GM19468 (cell line): ENCODE data around the gene ARMC9.
"Not testable (repeated sequence)": the region's sequence is repeated elsewhere in the genome, so short reads cannot be mapped to it uniquely, and the experiment has no call there.

Experiments
- ATAC-seq: cut with Tn5 transposase; IDR thresholded peaks from one replicate; pipeline ENCODE4 v1.9.1; 2021; ENCODE audit warnings: mild to moderate bottlenecking, moderate library complexity, moderate number of reproducible peaks; ENCODE audit not compliant: unreplicated experiment; ENCODE audit errors: extremely low read depth

ARMC9 gene

DNA sequence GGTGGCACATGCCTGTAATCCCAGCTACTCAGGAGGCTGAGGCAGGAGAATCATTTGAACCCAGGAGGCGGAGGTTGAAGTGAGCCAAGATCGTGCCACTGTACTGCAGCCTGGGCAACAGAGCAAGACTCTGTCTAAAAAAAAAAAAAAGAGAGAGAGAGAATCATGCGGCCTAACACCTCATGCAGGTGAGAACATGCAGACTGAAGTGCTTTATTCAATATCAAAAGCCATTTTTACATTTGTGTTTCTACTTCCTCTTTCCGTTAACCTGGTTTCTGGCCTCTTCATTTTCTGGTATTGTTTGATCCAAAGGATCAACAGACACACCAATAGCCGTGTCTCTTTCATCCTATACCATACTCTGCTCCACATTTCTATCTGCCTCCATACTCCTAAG lies 19.6 kb upstream of the ARMC9 start:
- not testable (repeated sequence) for ATAC-seq

DNA sequence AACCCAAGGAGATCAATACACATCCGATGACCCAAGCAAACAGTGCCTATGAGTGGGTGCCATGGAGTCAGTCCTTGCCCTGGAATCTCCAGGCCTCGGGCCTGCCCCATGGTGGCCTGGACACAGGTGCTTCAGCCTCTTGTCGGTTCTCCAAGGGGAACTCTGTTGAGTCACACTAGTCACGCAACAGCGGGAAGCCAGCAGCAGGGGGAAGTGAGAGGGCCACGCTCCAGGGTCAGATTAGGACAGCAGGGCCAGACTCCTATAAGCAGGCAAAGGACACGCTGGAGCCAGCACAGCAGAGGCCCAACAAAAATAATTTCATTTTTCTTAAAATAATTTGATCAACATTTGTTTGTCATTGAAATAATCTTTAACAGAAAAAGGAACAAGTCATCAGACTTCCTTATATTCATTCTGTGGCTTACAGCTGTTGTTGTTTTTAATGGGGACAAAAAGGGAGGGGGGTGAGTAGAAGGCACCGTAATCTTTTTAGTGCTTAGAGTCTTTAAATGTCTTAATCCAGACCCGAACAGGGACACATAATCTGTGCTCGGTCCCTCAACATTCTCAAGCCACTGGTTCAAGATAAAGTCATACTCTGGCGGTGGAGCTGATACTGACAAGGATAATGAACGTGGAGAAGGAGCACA lies 16.4 kb upstream of the ARMC9 start:
- no peak for ATAC-seq

DNA sequence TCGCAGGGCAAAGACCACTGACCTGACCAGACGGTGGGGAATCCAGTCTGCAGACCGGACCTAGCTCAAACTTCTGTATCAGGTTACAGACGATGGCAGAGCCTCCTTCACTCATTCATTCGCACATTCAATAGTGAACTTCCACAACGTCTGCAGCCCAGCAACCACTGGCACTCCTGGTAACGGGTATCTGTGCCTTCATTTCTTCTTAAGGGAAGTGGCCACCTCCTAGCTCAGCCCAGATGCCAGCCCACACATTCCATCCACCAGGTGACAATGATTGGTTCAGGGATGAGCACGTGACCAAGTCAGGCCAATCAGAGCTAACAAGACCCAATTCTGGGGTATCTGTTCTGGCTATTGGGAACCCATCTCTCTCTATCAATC lies 15.9 kb upstream of the ARMC9 start:
- no peak for ATAC-seq

DNA sequence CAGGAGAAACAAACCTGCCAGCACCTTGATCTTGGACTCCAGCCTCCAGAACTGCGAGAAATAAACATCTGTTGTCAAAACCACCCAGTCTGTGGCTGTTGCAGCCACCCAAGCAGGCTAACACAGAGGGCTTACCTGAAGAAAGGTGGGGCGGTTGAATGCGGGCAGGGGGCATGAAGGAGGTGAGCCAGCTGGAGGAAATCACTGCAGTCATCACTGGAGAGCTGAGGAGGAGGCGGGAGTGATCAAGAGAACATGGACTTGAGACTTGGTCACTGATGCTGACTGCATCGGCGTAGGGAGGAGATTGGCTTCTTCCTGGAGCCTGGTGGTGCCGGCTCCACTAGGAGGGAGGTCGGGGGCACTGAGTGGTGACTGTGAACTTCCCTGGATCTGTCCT lies 14.6 kb upstream of the ARMC9 start:
- ATAC-seq = no peak

DNA sequence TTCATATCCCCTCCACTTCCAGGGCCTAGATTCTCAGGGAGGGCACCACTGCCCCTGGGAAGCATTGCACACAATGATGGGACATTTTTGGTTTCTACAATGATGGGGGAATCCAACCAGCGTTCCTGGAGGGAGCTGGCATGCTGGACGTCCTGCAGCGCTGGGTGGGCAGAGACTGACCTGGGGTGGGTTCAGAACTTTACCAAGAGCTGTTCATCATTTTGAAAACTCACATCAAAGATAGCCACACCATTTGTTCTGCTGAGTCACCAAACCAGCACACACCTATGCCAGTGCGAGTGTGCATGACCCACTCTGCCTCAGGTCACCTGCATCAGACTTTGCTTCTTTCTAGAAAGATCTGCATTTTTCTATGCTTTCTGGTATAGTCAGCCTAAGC lies 14.1 kb upstream of the ARMC9 start:
- no peak for ATAC-seq

DNA sequence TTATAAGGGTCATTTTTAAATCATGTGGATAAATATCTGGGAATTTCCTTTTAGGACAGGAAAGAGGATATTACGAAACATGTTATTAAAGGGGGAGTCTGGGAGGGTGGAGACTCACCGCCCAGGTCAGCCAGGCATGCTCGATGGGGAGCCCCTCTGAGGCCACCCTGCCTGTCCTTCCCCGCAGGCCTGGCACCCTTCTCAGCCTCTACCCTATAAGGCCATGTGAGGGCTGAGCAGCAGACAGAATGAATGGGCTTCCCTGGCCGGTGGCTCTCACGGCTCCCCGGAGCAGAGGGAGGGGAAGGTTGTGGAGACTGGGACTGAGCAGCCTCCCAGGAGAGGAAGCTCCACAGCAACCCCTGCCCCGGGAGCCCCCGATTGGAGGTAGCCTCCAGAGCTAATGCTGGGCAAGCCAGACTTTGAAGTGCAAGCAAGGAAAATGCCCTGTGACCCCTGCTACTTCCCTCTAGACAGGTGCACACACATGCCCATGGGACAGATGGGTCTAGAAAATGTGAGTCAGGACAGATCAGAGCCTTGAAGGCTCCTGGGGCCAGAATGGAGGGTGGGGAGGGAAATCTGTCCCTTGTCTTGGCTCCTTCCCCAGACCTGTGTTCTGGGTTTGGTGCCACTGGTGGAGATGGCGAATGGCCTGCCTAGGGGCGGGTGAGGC lies 13.2 kb upstream of the ARMC9 start:
- ATAC-seq = no peak

DNA sequence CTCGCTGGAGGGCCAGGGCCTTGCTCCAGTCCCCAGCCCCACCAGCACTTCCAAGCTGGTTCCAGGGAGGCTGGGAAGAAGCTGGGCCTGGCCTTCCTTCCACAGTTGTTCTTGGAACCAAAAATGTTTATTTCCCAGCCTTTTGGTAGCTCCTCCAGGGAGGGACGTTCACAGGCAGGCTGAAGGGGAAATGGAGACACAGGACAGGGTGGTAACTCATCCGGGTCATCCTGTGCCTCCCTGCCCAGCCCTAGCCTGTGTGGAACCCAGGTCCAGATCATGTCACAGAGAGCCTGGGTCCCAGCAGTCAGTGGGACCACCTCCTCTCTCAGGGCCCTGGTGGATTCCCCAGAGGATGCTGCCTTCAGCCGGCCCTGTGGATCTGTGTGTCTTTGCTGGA lies 12.5 kb upstream of the ARMC9 start:
- no peak for ATAC-seq

DNA sequence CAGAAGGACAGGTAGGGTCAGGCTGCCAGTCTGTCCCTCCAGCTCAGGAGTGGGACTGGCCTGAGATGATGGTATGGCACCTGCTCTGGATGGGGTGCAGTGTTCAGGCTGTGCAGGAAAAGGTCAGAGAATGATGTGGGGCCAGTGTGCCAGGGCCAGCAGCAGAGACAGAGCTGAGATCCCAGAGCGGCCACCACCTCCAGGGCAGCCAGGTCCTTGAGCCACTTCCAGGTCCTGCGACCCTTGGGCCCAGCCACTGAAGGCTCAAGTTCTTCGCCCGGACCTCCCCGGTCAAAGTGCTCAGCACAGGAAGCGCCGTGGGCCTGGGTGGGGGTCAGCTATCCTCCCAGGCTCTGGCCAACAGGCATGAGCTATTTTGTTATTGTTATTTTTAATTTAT lies 12.1 kb upstream of the ARMC9 start:
- ATAC-seq = no peak

DNA sequence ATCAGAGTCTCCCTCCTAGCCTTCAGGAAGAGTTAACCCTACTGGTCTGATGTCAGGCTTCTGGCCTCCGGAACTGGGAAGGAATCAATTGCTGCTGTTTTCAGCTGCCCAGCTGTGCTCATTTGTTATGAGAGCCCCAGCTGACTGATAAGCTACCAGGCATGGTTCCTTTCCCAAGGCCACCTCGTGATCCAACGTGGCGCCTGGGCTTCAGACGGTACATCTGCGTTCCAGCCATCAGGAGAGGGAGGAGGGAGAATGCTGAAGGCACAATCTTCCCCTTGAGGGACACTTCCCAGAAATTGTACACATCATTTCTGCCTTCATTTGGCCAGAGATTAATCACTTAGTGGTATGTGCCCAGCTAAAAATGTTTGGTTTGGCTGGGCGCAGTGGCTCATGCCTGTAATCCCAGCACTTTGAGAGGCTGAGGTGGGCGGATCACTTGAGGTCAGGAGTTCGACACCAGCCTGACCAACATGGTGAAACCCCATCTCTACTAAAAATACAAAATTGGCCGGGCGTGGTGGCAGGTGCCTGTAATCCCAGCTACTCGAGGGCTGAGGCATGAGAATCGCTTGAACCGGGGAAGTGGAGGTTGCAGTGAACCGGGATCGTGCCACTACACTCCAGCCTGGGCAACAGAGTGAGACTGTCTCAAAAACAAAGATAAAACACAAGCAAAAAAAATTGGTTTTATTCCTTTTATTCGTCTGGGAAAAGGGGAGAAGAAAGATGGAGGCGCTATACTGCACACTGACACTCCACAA lies 10.5 kb upstream of the ARMC9 start:
- no peak for ATAC-seq

DNA sequence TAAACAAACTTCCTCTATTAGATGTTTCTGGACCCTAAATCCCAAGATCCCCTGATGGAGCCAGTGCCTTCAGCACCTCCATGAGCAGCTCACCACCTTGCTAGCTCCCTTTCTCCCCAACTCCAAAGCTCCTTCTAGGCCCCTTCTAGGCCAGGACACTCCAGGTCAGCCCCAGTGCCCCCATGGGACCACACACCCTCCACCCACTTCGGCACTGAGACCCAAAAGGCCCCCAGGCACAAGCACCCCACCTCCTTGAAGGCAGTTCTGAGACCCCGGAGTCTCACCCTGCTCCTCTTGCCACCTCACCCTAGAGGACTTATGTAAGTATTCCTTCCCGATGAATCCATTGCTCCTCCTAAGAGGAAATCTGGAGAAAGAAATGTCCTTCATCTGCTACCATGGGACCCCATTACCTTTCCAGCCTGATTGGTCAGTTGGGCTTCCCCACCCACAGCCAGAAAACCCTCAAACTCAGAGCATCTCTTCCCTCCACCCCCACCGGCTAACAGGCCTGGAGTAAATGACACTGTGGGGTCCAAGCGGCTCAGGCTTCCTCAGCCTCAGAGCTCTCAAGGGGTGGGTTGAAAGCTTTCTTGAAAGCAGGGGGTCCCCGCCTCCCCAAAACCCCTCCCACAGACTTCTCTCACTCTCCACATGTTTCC lies 9.8 kb upstream of the ARMC9 start:
- ATAC-seq = no peak

DNA sequence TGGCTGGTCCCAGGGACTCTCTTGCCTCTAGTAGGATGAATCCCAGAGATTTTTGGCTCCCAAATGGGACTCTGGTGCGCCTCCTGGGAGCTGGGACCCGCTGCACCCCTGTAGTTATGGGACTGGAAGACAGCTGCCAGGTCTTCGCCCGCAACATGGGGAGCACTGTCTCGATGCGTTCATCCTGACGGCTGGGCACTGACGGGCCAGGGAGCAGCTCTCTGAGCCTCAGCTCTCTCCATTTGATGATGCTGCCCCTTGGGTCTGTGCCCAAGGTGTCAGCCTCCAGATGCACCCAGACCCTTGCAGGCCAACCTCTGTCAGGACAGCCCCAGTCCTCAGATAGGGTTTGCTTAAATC lies 9.3 kb upstream of the ARMC9 start:
- ATAC-seq = no peak

DNA sequence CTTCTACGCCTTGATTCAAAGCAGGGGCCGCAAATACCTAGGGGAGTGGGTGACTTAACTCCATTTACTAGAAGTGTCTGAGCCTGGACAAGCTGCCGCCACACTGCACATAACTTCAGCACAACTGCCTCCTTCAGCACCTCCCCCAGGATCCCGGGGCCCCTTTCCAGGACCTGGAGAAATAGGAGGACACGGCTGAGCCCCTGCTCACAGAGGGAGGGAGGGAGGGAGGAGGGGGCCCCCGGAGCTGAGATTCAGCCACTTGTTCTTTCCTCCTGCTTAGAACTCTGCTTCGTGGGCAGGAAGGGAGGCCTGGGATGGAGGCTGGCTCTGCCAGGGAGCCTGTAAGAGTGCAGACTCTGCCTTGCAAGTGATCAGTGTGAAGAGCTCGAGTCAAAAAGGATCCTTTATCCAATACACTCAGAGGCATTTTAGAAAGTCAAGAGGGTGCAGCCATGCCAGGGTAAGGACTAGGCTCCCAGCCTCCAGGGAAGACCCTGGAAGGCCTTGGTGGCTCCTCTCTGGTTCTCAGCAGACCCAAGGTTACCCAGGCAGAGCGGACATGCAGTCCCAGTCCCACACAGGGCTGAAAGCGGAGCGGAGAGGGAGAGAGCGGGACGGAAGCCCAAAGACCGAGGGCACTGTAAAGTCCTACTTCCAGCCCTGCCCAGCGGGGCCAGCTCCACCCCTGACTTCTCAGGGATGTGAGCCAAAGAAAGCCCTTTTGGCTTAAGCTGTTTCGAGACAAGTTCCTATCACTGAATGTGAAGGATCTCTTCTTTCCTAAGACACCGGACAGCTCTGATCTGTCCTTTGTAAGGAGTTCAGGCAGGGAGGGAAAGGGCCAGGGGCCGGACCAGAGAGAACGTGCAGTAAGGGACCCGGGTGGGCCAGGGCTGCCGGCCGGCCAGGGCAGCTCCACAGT lies 8.6 kb upstream of the ARMC9 start:
- ATAC-seq = no peak

DNA sequence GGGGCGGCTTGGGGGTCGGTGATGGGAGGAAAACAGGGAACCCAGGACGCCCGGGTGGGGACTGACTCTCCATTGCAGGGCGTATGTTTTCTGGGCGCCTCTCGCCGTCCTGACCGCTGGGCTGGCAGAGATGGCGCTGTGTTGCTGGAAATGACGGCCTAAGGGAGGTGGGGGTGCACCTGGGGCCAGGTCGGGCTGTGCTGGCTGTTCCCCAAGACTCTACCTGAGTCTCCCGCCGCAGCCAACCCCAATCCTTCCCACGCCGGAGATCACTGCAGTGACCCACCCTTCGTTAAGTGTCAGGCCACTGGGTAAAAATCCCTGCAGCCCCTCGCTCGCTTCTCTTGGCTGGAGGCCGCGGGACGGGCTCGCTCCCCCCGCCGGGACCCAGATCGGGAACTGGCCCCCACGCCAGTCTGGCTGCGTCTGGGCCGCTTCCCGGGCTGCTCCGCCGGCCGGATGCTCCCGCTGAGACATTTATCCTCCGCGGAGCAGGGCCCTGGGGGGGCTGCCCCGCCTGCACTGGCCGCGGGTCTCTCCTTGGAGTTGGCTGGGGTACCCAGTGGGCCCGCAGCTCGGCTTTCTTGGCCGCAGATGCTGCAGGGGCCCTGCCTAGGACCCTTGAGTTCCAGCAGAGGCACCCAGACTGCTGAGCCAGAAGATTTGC lies 7.8 kb upstream of the ARMC9 start:
- ATAC-seq = no peak

DNA sequence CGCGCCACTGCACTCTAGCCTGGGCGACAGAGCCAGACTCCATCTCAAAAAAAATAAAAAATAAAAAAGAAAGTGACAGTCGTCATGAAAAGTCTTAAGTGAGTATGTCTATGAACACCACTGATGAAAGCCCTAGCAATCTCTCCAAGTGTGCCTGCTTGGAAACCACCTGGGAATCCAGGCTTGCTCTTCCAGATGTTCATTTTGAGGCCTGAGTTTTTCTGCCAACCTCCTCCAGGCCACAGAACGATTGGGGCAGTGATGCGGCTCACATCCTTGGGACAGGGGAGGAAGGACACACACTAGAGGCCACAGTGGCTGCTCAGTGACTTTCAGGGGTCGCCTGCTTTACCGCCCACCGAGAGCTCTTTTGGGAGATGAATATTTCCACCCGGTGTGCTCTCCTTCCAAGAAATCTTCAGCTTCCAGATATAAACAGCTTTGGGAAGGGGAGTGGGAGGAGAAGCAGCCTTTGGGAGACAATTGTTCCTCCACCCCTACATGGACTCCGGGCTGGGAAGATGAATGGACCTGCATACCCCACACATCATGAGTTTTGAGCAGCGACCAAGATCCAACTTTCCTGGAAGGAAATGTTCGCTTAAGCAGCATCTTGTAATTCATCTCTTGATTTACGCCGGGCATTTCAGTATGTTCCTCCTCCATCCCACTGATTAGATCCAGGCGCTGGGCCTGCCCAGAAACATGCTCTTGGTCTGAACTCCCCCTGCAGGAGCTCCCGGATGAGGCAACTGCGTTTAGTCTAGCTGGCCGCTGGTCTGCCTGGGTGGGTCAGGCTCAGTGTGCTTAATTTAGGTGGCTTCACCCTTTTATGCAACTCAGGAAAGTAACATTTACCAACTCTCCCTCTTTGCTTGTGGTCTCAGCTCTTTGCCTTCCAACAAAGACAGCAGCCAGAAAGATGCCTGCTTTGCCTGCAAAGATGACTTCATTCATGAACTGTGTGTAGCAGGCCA lies 6.2 kb upstream of the ARMC9 start:
- no peak for ATAC-seq

DNA sequence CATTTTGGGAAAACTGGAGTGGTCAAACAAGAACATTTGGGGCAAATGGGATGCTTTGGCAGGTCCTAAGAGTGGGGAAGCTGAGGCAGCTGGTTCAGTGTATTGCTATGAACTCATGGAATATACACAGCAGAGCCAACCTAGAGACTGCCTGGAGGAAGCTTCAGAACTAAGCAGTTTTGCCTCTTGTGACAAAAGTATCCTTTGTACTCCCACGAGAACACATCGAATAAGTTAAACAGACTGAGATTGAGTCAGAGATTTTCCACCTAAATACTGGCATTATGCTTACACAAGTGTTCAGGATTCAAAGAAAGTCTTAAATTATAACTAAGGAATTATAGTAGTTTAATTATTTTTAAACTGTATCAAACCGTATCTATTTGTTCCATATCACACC lies 5.2 kb upstream of the ARMC9 start:
- ATAC-seq = no peak

DNA sequence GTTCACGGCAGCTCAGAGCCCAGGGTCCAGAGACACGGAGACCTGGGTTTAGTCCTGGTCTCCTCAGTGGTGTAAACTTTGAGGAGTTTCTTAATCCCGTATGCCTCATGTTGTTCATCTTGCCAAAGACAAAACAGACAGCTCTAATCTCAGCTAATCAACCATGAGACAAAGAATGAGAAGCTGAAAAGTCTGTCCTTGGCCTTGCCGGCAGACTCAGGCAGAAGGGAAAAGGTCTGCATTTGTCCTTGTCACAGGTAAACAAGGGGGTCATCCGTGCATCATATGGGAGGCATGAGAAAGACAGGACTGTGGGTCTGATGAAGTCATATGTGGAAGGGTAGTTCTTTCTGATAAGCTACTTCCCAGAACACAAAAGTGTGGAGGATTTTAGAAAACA lies 1.8 kb upstream of the ARMC9 start:
- ATAC-seq = no peak

DNA sequence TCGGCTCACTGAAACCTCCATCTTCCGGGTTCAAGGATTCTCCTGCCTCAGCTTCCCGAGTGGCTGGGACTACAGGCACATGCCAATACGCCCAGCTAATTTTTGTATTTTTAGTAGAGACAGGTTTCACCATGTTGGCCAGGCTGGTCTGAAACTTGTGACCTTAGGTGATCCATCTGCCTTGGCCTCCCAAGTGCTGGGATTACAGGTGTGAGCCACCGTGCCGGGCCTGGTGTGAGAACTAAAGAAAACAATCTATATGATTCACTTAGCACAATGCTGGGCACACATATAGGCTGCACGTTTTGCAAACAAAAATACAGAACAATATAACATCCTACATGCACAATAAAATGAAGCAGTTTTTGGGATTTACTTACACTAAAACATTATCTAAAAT lies 1.2 kb upstream of the ARMC9 start:
- not testable (repeated sequence) for ATAC-seq

DNA sequence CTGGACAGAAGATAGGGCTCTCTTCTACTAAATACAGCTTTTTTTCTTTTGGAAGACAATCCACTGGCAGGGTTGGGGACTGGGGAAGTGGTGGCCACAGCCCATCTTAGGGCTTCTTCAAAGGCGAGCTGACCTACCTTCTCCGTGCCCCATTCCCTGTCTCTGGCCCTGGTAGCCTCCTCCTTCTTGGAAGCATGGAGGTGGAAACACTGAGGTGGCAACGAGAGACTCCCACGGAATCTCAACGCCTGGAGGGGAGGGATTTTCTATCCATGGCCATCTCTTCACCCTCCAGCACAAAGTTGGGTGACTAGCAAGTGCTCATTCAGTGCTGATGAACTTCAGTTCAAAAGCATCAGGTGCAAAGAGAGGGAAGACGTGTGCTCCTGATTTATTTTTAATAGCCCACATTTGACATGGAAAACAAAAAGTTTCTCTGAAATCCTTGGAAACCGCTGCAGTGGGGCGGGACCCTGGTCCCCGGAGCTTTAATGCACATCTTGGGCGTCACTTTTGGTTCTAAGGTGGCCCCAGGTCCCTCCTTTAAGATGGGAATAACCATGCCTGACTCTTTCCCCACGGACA lies 633 bp upstream of the ARMC9 start:
- ATAC-seq = no peak
